ENCODE measurements around the gene CYBB. TPM values are rescaled to one million over a fixed set of nuclear protein-coding genes. Genes with fewer than 3 reads are reported as not detected.

The CYBB gene
- total RNA-seq, 1 donor from 2014 or later, result 13.7 TPM

- DNase-seq (ENCODE audit: low spot score), result no peak
Measured at GRCh38 chrX:37840931-37841330, 61.1 kb downstream of the CYBB start.

GRCh38 chrX:37844622-37845021 lies 64.8 kb downstream of the CYBB start:
- no peak for DNase-seq (ENCODE audit: low spot score)

- no peak for DNase-seq (ENCODE audit: low spot score)
Measured at GRCh38 chrX:37846141-37846540, 66.3 kb downstream of the CYBB start.

- DNase-seq (ENCODE audit: low spot score), result no peak
Measured at GRCh38 chrX:37846558-37846933, 66.7 kb downstream of the CYBB start.

- peak; percentile 83 for DNase-seq (ENCODE audit: low spot score)
Measured at GRCh38 chrX:37846934-37847732, 67.3 kb downstream of the CYBB start, which contains the start of gene DYNLT3. TSS of gene DYNLT3 (minus strand) at chrX:37847571. CDS start at chrX:37847510, 61 bp downstream.

GRCh38 chrX:37847733-37848197 lies 67.9 kb downstream of the CYBB start:
- DNase-seq (ENCODE audit: low spot score), result no peak

GRCh38 chrX:37854148-37854547 lies 74.3 kb downstream of the CYBB start:
- no peak for DNase-seq (ENCODE audit: low spot score)

GRCh38 chrX:37854748-37855147 lies 74.9 kb downstream of the CYBB start:
- no peak for DNase-seq (ENCODE audit: low spot score)

GRCh38 chrX:37860721-37861120 lies 80.9 kb downstream of the CYBB start:
- no peak for DNase-seq (ENCODE audit: low spot score)

- DNase-seq (ENCODE audit: low spot score), result no peak
Measured at GRCh38 chrX:37862851-37863250, 83.0 kb downstream of the CYBB start.

Other genes with a start within 250 kb of the CYBB start
- gene LANCL3, start 208.4 kb upstream of the CYBB start, total RNA-seq, result 1.9 TPM
- 4.9 TPM for gene XK, start 94.3 kb upstream of the CYBB start, total RNA-seq
- 31.9 TPM for gene DYNLT3, start 67.5 kb downstream of the CYBB start, total RNA-seq
- 8.2 TPM for gene SYTL5, start 226.5 kb downstream of the CYBB start, total RNA-seq

All from ureter (tissue), 1 donor.